Limb (tissue), 2 donors: Measurements from ENCODE around the gene TBC1D13.
A peak's percentile ranks its signal among the peaks of the same experiment; 100 is the strongest.
"Not testable (repeated sequence)": the region's sequence is repeated elsewhere in the genome, so short reads cannot be mapped to it uniquely, and the experiment has no call there.

Experiments used
- DNase-seq, 2 donors: peaks; one replicate each; pipeline ENCODE4 v3.0.0-alpha.2; 2016; ENCODE audit errors: extremely low spot score in 2 of 2

The TBC1D13 gene

DNA sequence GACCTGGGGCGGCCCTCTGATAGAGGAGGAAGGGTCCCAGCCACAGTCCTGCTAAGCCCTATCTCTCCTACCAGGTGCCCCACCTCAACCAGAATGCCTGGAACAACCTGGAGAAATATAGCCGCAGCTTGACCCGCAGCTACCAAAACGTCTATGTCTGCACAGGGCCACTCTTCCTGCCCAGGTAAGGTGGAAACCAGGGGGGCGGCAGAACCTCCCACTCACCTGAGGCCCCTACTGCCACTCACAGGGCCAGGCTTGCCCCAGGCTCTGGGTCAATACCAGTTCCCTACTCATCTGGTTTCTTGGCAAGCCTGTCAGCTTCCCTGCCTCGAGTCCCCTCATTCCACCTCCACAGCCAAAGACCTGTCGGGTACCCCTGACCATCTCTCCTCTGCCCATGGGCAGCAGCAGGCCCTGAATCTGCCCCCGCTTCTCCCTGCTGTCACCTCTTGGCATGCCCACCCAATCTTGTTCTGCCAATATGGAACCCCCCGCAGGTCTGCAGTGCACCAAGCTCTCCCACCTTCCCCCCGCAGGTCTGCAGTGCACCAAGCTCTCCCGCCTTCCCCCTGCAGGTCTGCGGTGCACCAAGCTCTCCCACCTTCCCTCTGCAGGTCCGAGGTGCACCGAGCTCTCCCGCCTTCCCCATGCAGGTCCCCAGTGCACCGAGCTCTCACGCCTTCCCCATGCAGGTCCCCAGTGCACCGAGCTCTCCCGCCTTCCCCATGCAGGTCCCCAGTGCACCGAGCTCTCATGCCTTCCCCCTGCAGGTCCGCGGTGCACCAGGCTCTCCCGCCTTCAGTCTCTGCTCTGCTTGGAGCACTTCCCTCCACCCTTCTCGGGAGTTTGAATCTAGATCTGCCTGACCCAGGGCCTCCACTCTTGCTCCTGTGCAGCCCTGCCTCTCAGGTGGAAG is 33.9 kb downstream of the TBC1D13 start:
- no peak for DNase-seq

DNA sequence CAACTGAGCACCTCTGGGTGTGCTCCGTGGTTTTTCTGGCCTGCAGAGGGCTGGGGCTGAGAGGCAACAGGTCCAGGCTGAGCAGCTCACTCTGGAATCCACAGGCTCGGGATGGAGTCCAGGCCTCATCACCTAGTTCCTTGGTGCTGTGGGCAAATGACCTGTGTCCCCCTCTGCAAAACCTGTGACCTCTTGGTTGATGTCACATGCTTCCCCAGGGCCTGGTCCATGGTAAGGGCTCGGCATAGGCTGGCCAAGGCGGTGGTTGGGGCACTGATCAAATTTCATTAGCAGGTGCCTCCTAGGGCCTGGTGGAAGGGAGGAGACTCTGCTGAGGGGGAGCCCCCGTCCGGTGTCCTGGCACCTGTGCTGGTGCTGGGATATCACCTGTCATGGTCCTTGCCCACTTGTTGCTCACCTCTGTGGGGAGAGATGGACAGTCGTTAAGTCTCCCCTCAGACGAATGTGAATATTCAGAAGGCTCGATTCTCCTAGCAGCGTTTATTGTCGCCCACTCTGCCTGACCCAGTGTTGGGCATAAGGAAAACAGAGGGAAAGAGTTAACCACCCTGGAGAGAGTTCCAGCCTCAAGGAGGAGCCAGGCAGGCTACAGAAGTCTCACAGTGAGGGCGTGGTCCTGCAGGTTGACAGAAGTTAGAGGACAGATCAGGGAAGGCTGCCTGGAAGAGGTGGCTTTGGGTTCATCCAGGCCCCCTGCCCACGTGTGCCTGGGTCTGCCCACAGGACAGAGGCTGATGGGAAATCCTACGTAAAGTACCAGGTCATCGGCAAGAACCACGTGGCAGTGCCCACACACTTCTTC is 34.7 kb downstream of the TBC1D13 start:
- no peak for DNase-seq

DNA sequence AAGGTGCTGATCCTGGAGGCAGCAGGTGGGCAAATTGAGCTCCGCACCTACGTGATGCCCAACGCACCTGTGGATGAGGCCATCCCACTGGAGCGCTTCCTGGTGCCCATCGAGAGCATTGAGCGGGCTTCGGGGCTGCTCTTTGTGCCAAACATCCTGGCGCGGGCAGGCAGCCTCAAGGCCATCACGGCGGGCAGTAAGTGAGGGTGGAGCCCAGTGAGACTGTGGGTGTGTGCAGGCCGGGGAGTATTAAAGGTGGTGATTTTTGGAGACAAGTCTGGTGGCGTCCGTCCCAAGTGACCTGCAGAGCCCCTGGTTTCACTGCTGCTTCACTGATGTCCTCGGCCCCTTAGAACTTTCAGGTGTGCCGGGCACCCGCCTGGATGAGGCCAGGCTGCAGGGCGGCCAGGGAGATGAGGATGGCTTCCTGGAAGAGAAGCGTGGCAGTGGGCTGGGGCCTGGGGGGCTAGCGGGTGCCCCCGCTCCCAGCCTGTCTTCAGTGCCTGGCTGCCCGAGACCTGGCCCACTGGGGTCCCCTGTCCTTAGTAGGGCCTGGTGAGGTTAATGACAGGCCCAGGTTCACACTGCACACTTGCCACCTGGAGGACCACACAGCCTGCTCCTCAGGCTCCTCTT is 35.5 kb downstream of the TBC1D13 start:
- no peak for DNase-seq

- DNase-seq = no peak
Observed at GRCh38 chr9:128823362-128823902, 36.4 kb downstream of the TBC1D13 start.

DNA sequence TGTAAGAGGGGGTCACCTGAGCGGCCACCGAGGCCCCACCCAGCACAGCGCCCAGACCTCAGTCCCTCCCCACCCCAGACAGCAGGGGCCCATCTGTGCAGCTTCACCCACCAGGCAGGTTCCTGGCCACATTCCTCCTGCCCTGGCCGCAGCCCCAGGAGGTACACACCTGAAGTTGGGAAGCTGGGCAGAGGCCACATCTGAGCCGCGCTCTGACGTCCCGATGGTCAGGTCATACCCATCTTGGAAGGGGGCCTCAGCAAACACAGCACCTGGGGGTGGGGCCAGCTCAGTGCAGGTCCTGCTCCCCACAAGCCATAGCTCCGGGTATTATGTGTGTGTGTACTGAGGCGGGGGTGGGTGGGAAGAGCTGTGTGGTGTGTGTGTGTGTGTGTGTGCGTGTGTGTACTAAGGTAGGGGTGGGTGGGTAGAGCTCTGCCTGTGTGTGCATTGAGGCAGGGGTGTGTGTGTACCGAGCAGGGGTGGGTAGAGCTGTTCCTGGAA is 36.9 kb downstream of the TBC1D13 start:
- no peak for DNase-seq

- no peak for DNase-seq
Observed at GRCh38 chr9:128824911-128825310, 37.9 kb downstream of the TBC1D13 start.

- no peak for DNase-seq
Observed at GRCh38 chr9:128825923-128826700, 39.1 kb downstream of the TBC1D13 start.

DNA sequence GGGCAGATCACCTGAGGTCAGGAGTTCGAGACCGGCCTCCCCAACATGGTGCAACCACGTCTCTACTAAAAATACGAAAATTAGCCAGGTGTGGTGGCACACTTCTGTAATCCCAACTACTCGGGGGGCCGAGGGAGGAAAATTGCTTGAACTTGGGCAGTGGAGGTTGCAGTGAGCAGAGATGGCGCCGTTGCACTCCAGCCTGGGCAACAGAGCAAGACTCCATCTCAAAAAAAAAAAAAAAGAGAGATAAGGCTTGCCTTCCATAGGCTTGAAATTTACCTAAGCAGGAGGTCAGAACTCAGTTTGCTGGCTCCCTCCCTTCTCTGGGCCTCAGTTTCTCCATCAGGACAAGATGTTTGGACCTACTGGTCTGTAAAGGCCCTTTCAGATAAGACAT is 41.2 kb downstream of the TBC1D13 start:
- DNase-seq = no peak

GRCh38 chr9:128828719-128829452 is 41.8 kb downstream of the TBC1D13 start:
- no peak for DNase-seq

DNA sequence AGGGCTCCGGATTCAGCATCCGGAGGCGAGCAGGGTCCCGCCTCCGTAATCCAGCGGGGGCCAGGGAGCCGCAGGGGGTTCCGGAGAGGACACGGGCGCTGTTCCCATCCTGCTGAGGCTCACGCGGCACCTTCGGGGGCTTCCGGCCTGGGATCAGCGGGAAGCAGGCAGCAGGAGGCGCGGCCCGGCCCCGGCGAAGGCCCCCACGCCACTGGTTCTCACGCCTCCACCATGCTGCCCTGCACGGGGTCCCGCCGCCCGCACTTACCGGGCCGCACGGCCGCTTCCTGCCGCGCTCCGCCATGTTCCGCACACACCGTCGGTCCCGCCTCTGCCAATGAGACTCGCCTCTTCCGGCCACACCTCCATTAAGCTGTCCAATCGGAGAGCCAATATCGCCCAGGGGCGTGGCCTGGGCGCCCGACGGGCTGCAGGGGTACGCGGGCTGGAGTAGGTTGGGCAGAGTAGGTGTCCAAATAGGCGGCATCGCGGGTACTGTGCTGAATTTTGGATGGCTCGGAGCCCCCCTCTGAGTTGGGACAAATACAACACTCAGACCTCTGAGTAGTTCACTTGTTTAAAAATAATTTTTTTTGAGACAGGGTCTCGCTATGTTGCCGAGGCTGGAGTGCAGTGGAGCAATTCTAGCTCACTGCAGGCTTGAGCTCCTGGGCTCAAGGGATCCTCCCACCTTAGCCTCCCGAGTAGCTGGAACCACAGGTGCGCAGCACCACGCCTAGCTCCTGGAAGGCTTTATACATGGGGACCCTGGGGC is 42.6 kb downstream of the TBC1D13 start, which contains the start of gene SPOUT1:
Gene SPOUT1, minus strand, starts transcription at position 318 of the 775 bp plus-strand sequence. Its CDS starts 14 bp downstream, at position 304.
- DNase-seq = peak; percentile 95 to 96

DNA sequence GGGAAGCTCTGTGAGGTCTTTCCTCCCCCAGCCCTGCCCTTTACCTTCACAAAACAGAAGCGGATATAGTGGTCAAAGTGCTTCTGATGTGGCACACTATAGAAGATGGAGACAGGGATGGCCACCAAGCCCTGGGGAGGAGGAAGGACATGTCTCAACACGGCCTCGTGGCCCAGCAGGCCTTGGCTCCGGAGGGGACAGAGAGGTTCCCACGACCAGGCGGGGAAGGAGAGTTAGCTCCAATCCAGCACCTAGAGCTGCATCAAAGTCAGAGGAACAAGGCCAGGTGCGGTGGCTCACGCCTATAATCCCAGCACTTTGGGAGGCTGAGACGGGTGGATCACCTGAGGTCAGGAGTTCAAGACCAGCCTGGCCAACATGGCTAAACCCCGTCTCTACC is 46.6 kb downstream of the TBC1D13 start:
- no peak for DNase-seq

DNA sequence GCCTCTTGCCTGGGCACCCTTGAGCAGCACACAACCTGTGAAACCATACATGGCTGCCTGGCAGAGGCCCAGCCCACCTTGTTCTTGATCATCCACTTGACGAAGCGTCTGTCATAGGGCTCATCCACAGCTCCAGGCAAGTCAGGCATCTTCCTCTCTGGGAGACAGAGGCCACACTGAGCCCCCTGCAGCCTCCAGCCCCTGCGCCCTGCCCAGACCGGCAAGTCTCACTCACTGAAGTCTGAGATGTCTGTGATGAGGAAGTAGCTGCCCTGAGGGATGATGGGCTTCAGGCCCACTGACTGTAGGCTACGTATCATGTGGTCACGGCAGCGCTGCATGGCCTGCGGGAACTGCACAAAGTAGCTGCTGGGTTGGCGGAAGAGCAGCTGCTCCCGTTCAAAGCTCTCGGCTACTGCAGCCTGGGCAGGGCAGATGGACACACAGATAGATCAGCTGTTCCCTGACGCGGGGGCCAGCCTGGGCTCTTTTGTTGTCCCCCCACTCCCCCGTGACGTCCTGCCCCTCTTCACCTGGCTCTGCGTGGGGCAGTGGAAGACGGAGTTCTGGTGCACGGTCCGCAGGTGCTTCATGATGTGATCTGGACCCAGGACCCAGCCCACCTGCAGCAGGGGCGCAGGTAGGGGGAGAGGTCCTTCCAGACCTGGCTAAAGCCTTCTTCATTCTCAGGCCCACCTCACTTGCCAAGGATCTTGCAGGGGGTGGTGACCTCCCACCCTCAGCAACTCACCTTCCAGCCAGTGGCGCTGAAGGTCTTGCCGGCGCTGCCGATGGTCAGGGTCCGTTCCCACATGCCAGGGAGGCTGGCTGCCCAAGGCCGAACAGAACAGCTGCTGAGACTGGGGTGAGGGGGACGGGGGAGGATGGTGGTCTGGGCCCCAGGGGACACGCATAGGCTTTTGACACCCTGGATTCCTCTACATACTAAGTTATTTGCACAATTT is 48.5 kb downstream of the TBC1D13 start:
- no peak for DNase-seq

GRCh38 chr9:128836509-128837145 is 49.6 kb downstream of the TBC1D13 start:
- no peak for DNase-seq

DNA sequence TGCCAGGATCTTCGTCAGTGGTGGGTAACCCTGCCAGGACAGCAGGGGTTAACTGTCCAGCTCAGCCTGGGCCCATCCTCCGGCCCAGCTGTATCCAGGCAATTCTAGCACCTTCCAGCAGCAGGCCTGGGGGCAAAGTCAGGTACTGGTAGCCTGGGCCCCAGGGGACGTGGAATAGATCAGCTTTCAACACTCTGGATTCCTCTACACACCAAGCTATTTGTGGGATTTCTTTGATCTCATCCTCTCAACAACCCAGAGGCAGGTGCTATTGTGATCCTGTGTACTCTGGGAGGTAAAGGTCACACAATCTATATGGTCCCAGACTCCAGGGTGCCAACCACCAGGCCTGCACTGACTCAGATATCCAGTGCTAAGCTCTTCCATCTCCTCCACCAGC is 51.3 kb downstream of the TBC1D13 start:
- no peak for DNase-seq

GRCh38 chr9:128840524-128840923 is 53.5 kb downstream of the TBC1D13 start:
- DNase-seq = no peak

GRCh38 chr9:128841694-128842492 is 54.8 kb downstream of the TBC1D13 start:
- DNase-seq = no peak

DNA sequence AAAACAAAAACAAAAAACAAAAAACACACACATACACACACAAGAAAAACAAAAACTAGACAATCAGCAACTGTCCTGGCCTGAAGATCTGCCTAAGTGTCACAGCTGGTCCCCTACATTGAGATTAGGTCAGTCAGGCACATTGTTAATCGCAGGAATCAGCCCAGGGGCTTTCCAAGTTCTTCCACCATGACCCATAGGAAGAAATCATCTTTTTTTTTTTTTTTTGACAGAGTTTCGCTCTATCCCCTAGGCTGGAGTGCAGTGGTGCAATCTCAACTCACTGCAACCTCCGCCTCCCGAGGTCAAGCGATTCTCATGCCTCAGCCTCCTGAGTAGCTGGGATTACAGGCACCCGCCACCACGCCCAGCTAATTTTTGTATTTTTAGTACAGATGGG is 56.1 kb downstream of the TBC1D13 start:
- DNase-seq = not testable (repeated sequence)
